Measurements from ENCODE around the gene SAG. TPM values are rescaled to one million over a fixed set of nuclear protein-coding genes. Genes with fewer than 3 reads are reported as not detected.

The SAG gene
- total and polyA plus RNA-seq, 2 of the 13 experiments (the other 11 are each of a cell fraction or from before 2014, with no cell fraction given), result not detected

DNA sequence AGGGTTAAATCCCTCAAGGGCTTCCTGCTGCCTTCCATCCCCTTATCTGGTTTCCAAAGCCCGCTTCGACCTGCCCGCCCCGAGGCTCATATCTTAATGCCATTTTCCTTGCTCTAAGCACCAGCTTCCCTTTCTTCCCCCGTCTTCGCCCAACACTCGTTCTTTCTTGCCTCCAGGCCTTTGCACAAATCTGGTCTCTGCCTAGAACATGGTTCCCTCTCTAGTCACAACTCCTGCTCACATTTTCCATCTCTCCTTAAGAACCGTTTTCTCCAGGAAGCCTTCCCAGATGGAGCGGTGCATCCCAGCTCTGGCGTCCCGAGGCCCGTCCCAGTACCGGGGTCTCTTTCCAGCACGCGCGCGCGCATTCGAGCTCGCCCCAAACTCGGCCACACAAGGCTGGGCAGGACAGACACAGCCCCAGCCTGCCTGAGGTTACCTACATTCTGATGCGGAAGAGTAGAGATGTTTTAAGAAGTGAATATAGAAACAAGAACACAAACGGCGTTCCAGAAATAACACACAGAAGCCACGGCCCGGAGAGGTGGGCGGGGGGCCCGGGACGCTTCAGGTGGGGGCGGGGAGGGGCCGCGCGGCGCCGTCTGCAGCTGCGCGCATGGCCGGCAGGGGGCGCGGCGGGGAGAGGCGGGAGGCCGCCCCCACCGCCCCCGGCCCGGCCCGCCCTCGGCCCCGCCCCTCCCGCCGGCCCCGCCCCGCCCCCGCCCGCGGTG lies 46.3 kb downstream of the SAG start, which contains the start of gene DGKD (continued):
- TF ChIP-seq, protein P1, sequence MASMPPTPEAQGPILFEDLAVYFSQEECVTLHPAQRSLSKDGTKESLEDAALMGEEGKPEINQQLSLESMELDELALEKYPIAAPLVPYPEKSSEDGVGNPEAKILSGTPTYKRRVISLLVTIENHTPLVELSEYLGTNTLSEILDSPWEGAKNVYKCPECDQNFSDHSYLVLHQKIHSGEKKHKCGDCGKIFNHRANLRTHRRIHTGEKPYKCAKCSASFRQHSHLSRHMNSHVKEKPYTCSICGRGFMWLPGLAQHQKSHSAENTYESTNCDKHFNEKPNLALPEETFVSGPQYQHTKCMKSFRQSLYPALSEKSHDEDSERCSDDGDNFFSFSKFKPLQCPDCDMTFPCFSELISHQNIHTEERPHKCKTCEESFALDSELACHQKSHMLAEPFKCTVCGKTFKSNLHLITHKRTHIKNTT (CRISPR knock-in tag; IDR thresholded peaks at IDR 0.05), result no peak
- TF ChIP-seq PHF21A (CRISPR knock-in tag; IDR thresholded peaks at IDR 0.05) (peak; percentile 68), ZKSCAN5 (CRISPR knock-in tag; IDR thresholded peaks at IDR 0.05) (no peak), ZNF264 (CRISPR knock-in tag; IDR thresholded peaks at IDR 0.05) (0 out of 2 replicates have a peak, but pooled peaks have one; percentile 42), ZNF773 (CRISPR knock-in tag; IDR thresholded peaks at IDR 0.05; ENCODE audit: borderline replicate concordance) (no peak), ZNF687 (CRISPR knock-in tag; IDR thresholded peaks at IDR 0.05) (peak; percentile 86), NR2C2 (CRISPR knock-in tag; IDR thresholded peaks at IDR 0.05; ENCODE audit: borderline replicate concordance) (peak; percentile 49; the same call in 1 of the 2 replicates), PITX1 (CRISPR knock-in tag; IDR thresholded peaks at IDR 0.05) (peak; percentile 97; the same call in 1 of the 2 replicates), ZBTB2 (CRISPR knock-in tag; IDR thresholded peaks at IDR 0.05; ENCODE audit: low read depth) (0 out of 2 replicates have a peak, but pooled peaks have one; percentile 9), ELF1 (CRISPR knock-in tag; IDR thresholded peaks at IDR 0.05) (peak; percentile 34; the same call in 1 of the 2 replicates)
- TF ChIP-seq, protein P2, sequence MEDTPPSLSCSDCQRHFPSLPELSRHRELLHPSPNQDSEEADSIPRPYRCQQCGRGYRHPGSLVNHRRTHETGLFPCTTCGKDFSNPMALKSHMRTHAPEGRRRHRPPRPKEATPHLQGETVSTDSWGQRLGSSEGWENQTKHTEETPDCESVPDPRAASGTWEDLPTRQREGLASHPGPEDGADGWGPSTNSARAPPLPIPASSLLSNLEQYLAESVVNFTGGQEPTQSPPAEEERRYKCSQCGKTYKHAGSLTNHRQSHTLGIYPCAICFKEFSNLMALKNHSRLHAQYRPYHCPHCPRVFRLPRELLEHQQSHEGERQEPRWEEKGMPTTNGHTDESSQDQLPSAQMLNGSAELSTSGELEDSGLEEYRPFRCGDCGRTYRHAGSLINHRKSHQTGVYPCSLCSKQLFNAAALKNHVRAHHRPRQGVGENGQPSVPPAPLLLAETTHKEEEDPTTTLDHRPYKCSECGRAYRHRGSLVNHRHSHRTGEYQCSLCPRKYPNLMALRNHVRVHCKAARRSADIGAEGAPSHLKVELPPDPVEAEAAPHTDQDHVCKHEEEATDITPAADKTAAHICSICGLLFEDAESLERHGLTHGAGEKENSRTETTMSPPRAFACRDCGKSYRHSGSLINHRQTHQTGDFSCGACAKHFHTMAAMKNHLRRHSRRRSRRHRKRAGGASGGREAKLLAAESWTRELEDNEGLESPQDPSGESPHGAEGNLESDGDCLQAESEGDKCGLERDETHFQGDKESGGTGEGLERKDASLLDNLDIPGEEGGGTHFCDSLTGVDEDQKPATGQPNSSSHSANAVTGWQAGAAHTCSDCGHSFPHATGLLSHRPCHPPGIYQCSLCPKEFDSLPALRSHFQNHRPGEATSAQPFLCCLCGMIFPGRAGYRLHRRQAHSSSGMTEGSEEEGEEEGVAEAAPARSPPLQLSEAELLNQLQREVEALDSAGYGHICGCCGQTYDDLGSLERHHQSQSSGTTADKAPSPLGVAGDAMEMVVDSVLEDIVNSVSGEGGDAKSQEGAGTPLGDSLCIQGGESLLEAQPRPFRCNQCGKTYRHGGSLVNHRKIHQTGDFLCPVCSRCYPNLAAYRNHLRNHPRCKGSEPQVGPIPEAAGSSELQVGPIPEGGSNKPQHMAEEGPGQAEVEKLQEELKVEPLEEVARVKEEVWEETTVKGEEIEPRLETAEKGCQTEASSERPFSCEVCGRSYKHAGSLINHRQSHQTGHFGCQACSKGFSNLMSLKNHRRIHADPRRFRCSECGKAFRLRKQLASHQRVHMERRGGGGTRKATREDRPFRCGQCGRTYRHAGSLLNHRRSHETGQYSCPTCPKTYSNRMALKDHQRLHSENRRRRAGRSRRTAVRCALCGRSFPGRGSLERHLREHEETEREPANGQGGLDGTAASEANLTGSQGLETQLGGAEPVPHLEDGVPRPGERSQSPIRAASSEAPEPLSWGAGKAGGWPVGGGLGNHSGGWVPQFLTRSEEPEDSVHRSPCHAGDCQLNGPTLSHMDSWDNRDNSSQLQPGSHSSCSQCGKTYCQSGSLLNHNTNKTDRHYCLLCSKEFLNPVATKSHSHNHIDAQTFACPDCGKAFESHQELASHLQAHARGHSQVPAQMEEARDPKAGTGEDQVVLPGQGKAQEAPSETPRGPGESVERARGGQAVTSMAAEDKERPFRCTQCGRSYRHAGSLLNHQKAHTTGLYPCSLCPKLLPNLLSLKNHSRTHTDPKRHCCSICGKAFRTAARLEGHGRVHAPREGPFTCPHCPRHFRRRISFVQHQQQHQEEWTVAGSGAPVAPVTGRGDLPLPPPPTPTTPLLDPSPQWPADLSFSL (CRISPR knock-in tag; IDR thresholded peaks at IDR 0.05), result no peak
